ENCODE data around the gene PWWP2A. TPM values are rescaled to one million over a fixed set of nuclear protein-coding genes. Genes with fewer than 3 reads are reported as not detected.
A peak's percentile ranks its signal among the peaks of the same experiment; 100 is the strongest.

PWWP2A gene
- total RNA-seq, 1 experiment from 2014 or later, result 20.6 TPM

GRCh38 chr5:160054047-160054446, 65.2 kb downstream of the PWWP2A start:
- Mint-ChIP-seq H3K36me3 (ENCODE audit: insufficient read depth, unreplicated experiment) (peaks cover 94% of the 10 kb centered on the region), H3K4me1 (ENCODE audit: insufficient read depth, unreplicated experiment) (no peaks in the 10 kb centered on the region), H3K27me3 (ENCODE audit: insufficient read depth, unreplicated experiment) (no peaks in the 10 kb centered on the region), H3K4me3 (ENCODE audit: unreplicated experiment) (no peak overlapping the region), H3K27ac (ENCODE audit: low read depth, unreplicated experiment) (no peak overlapping the region), H3K9me3 (ENCODE audit: unreplicated experiment) (no peaks in the 10 kb centered on the region)
- no peak for DNase-seq (ENCODE audit: unreplicated experiment)
- ChIA-PET CTCF (interaction anchor here (0.6 to 3.7 kb wide), 8 partner anchors 9 to 336 kb away, joined by 3 to 22 read pairs (median 4); no protein-coding TSS in a partner anchor), POLR2A (interaction anchor here (0.5 to 3.3 kb wide), 4 partner anchors 12 to 58 kb away, joined by 3 to 15 read pairs (median 4); partner anchors contain the start of gene TTC1)
- intact Hi-C loops (cut with micrococcal nuclease), result no loop called here
- TF ChIP-seq CTCF (IDR thresholded peaks at IDR 0.05; ENCODE audit: unreplicated experiment), result no peak
- BruUV-seq (replicated peaks), result no TSS peak

DNA sequence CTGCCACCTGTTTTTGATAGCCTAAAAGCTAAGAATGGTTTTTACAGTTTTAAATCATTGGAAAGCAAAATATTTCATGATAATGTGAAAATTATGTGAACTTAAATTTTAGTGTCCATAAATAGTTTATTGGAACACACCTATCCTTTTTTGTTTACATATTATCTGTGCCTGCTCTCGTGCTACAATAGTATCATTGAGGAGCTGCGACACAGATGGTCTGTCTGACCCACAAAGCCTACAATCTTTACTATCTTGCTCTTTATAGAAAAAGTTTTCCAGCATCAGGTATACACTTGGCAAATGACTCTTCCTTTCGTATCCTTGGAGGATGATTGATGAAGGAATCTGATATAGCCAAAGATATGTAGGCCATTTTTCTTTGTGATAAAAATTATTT, 70.2 kb downstream of the PWWP2A start:
- no peak overlapping the region for H3K4me3 Mint-ChIP-seq (ENCODE audit: unreplicated experiment)
- peak overlapping the region; percentile 25 for H3K27ac Mint-ChIP-seq (ENCODE audit: low read depth, unreplicated experiment)
- no TSS peak for BruUV-seq (replicated peaks)
- peaks cover 71% of the 10 kb centered on the region for H3K36me3 Mint-ChIP-seq (ENCODE audit: insufficient read depth, unreplicated experiment)
- no peak for TF ChIP-seq CTCF (IDR thresholded peaks at IDR 0.05; ENCODE audit: unreplicated experiment)
- ChIA-PET POLR2A (no interaction called here), CTCF (interaction anchor here (0.5 to 2.0 kb wide), 5 partner anchors 27 to 825 kb away, joined by 3 to 9 read pairs (median 4); partner anchors contain the start of gene TTC1)
- no peak for DNase-seq (ENCODE audit: unreplicated experiment)
- H3K9me3 Mint-ChIP-seq (ENCODE audit: unreplicated experiment), result no peaks in the 10 kb centered on the region
- intact Hi-C loops (cut with micrococcal nuclease), result no loop called here
- no peaks in the 10 kb centered on the region for H3K27me3 Mint-ChIP-seq (ENCODE audit: insufficient read depth, unreplicated experiment)
- H3K4me1 Mint-ChIP-seq (ENCODE audit: insufficient read depth, unreplicated experiment), result peaks cover 6% of the 10 kb centered on the region

DNA sequence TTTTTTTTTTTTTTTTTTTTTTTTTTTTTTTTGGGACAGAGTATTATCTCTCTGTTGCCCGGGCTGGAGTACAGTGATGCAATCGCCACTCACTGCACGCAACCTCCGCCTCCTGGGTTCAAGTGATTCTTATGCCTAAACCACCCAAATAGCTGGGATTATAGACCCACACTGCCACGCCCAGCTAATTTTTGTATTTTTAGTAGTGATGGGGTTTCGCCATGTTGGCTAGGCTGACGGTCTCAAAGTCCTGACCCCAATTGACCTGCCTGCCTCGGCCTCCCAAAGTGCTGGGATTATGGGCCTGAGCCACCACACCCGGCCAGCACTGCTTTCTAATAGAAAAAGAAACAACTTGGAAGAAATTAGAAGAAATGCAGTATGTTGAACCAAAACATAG, 71.1 kb downstream of the PWWP2A start:
- no peak overlapping the region for H3K27ac Mint-ChIP-seq (ENCODE audit: low read depth, unreplicated experiment)
- POLR2A ChIA-PET, result no interaction called here
- H3K9me3 Mint-ChIP-seq (ENCODE audit: unreplicated experiment), result no peaks in the 10 kb centered on the region
- no peaks in the 10 kb centered on the region for H3K27me3 Mint-ChIP-seq (ENCODE audit: insufficient read depth, unreplicated experiment)
- peaks cover 61% of the 10 kb centered on the region for H3K36me3 Mint-ChIP-seq (ENCODE audit: insufficient read depth, unreplicated experiment)
- H3K4me1 Mint-ChIP-seq (ENCODE audit: insufficient read depth, unreplicated experiment), result peaks cover 6% of the 10 kb centered on the region
- no peak for TF ChIP-seq CTCF (IDR thresholded peaks at IDR 0.05; ENCODE audit: unreplicated experiment)
- no peak for DNase-seq (ENCODE audit: unreplicated experiment)
- H3K4me3 Mint-ChIP-seq (ENCODE audit: unreplicated experiment), result no peak overlapping the region
- BruUV-seq (replicated peaks), result no TSS peak
- intact Hi-C loops (cut with micrococcal nuclease), result no loop called here
- CTCF ChIA-PET, result interaction anchor here (0.6 to 2.0 kb wide), 3 partner anchors 26 to 185 kb away, joined by 3 to 9 read pairs (median 3); no protein-coding TSS in a partner anchor

GRCh38 chr5:160047423-160047822, 71.8 kb downstream of the PWWP2A start:
- DNase-seq (ENCODE audit: unreplicated experiment), result no peak
- BruUV-seq (replicated peaks), result no TSS peak
- TF ChIP-seq CTCF (IDR thresholded peaks at IDR 0.05; ENCODE audit: unreplicated experiment), result no peak
- Mint-ChIP-seq H3K4me3 (ENCODE audit: unreplicated experiment) (no peak overlapping the region), H3K27ac (ENCODE audit: low read depth, unreplicated experiment) (no peak overlapping the region), H3K9me3 (ENCODE audit: unreplicated experiment) (no peaks in the 10 kb centered on the region), H3K27me3 (ENCODE audit: insufficient read depth, unreplicated experiment) (no peaks in the 10 kb centered on the region), H3K4me1 (ENCODE audit: insufficient read depth, unreplicated experiment) (peaks cover 6% of the 10 kb centered on the region), H3K36me3 (ENCODE audit: insufficient read depth, unreplicated experiment) (peaks cover 54% of the 10 kb centered on the region)
- ChIA-PET CTCF (no interaction called here), POLR2A (no interaction called here)
- intact Hi-C loops (cut with micrococcal nuclease), result no loop called here

Data from MCF 10A (cell line).